Activated gamma-delta T cell treated with anti-CD3 and anti-CD28 coated beads, Interleukin-2, amount 50 U/mL, for 16 hours (primary cell): ENCODE measurements around the gene ITGBL1.

Experiments used
- DNase-seq: peaks from one replicate; pipeline ENCODE4 v3.0.0-alpha.2; 2020; ENCODE audit warnings: low read depth

ITGBL1 gene

DNA sequence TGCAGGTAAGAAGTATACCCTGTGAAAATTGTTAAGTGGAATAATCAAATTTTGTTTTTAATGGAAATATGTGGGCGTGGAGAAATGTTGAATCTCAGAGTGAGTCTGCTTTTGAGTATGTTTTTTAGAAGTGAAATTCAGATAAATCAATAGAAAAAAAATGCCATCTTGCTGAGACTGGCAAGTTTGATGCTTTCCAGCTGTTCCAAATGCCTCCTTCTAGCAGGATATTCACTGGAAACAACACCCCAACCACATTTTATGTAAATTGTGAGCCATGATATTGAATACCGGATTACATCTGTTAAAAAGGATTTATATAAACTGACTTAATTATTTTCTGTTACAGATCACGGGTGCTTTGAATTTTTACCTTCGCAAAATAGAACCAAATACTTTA is 115.4 kb downstream of the ITGBL1 start:
- DNase-seq: no peak

GRCh38 chr13:101569807-101570206 is 117.3 kb downstream of the ITGBL1 start:
- DNase-seq: no peak

GRCh38 chr13:101570410-101570809 is 117.9 kb downstream of the ITGBL1 start:
- no peak for DNase-seq

- no peak for DNase-seq
These were observed 120.0 kb downstream of the ITGBL1 start for GRCh38 chr13:101572456-101572855.

DNA sequence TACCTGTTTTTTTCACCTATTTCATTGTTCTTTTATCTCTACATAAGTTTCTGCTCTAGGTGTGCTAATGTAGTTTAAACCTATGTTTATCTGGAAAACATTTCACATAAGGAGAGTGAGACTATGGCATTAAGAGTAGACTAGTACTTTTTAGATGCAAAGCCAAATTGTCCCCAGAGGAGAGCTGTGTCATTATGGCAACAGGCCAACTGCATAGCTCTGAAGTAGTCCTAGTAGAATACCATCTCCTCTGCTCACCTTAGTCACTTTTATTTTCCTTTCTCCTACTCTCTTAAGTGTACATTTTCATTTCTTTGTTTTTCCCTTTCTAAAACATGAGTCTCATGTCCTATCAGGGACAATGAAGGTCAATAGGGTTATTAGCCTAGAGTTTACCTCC is 123.1 kb downstream of the ITGBL1 start:
- no peak for DNase-seq

DNA sequence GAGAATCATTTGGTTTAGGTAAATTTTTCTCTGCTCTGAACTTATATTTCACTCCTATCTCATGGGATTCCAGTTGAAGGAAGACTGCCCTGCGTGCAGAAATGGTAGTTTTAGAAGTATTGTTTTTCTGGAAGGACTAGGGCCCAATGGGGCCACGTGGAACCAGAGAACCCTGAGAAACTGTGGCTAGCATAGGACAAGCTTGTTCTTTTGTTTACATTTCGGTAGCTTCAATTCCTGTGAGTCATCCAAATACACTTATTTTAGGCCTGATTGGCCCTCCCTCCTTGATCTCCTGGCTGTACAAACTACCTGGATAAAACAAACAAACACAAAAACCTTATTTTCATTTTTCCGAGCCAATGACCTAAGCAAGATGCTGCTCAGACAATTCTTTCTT is 124.0 kb downstream of the ITGBL1 start:
- DNase-seq: no peak

GRCh38 chr13:101576977-101577376 is 124.5 kb downstream of the ITGBL1 start:
- DNase-seq: no peak

DNA sequence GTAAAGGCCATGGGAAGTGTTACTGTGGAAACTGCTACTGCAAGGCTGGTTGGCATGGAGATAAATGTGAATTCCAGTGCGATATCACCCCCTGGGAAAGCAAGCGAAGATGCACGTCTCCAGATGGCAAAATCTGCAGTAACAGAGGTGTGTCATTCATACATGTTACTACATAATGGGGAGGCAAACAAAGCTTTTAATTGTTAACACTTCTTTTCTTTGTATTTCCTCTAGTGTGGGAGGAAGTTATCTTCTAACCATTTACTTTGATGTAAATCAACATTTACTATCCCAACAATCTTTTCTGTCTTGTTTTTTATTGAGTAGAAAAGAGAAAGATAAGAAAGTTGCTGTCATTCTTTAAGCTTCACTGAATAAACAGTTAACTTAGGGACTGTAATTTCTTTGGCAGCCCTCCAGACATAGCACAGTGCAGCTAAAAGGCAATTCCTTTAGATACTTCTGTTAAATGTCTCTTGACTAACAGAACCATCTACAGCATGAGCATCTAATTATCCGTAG is 126.9 kb downstream of the ITGBL1 start:
- DNase-seq: no peak

GRCh38 chr13:101584331-101584730 is 131.9 kb downstream of the ITGBL1 start:
- DNase-seq: no peak

DNA sequence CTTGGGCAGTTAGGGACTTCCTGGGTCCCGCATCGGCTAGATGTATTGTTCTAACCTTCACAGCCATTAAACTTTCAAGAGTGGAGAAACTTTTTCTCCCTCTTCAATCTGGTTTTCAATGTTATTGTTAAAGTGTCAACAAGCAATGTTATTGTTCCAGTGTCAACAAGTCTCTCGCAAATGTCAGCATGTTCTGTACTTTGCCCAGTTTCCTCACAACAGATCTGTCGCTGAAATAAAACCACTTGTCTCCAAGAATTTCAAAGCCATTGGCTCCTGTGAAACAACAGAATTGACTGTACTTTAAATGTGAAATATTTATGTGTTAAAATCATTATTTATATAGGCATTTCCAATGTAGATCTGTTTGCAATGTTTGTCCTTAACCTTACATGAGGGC is 138.0 kb downstream of the ITGBL1 start:
- DNase-seq: no peak

GRCh38 chr13:101594936-101595335 is 142.5 kb downstream of the ITGBL1 start:
- DNase-seq: no peak

DNA sequence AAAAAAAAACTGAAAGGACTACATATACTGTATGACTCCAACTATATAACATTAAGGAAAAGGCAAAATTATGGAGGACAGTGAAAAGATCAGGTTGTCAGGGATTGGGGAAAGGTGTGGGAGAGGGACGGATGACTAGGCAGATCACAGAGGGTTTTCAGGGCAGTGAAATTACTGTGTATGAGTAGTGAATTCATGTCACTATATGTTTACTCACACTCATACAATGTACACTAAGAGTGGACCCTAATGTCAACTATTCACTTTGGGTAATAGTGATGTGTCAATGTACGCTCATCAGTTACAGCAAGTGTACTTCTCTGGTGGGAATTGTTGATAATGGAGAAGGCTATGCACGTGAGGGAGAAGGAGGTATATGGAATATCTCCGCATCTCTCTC is 144.3 kb downstream of the ITGBL1 start:
- DNase-seq: no peak

DNA sequence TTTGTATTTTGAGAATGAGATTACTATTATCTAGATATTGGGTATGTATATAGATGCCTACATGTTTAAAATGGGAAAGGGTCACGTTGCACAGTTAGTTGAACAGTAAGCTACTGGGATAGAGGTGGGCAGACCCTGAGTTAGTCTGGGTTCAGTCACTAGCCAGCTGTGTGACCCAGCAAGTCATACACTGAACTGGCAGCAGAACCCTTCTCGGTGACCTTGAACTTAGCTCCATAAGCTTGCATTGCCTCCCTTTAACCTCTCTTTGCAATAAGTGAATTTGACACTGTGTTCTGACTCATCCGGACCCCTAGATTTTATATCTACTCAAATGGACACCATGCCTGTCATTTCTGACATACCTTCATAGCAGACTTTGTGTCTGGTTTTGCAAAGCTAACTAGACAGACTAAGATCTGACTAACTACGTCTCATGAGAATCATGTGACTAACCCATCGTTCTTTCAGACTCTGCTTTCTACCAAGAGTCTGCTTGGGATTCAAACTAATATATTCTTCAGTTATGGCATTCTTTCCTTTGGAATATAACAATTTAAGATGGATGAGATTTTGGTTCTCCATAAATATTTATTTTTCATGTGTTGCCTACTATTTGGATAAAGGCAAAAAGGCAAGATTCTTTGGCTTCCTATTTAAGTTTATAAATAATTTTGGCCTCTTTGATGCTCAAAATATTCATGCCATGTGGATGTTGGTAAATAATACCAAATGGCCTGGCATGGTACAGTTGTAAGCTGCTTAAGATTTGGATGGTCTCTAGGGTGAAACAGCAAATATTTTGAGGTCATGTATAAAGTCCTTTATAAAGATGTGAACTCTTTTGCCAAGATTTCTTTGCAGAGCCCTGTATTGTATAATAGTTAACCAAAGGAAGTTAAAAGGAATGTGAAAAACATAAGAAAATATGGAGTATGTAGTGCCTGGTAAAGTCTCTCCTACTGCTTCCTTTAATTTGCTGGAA is 159.3 kb downstream of the ITGBL1 start:
- no peak for DNase-seq

DNA sequence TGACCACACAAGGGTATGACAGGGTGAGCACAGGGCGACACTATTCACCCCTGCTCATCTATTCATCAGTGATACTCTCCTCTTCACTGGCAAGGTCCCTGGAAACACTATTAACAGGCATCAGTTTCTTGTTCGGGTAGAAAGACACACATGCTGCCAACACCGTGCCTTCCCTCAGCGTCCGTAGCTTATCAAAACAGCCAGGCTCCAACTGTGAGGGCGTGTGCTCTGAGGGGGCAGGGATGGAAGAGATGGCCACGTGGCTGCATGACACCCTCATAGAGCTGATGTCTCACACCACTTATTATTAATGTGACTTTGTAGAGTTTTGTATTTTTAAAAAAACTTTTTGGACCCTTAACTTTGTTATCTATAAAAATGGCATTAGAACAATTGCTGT is 160.3 kb downstream of the ITGBL1 start:
- DNase-seq: no peak

- DNase-seq: no peak
These were observed 162.0 kb downstream of the ITGBL1 start for GRCh38 chr13:101614491-101614890.

- no peak for DNase-seq
These were observed 166.1 kb downstream of the ITGBL1 start for GRCh38 chr13:101618440-101619187.

DNA sequence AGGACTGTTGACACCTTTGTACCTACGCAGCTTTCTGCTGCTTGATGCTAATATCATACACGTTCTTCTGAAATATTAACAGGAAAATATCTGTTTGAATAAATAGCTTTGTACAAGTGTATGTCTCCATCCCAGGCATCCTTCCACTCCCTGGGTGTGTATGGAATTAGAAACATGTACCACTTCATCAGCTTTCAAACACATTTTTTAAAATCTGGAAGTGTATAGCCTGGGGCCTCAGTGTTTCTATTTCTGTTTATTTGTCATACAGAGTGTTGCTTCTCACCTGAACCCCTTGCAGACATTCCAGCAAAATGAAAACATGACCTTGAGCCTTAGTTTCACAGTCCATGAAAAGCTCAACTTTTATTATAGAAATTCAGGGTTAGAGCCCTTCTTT is 168.6 kb downstream of the ITGBL1 start:
- DNase-seq: no peak

- DNase-seq: no peak
These were observed 171.2 kb downstream of the ITGBL1 start for GRCh38 chr13:101623470-101624209.

DNA sequence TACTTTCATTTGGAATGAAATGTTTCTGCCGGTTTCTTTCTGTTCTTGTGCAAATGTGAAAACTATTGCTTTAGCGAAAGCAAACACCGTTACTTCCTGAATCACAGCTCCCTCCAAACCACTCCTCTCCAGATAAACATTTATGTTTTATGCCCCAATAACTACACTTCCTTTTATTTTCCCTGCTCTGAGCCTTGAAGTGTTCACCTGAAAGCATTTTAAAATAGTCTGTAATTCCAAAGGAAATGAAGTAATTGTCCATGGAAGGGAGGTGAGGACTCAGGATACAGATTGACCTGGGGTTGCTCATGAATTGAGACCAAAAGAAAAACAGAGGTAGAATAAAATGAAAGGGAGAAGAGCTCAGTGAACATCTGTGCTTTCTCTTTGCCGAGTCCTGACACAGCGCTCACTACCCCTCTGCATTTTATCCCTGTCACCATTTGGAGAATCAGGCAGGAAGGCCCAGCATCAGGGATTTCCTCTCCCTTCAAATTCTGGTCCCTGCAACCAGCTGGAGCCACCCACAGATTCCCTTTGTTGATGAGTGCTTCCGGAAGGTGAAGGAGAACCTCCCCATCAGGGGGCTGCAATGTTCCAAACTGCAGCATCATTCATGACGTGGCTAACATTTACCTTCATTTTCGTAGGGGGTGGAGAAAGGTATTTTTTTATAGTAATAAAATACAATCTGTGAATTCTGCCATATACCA is 171.9 kb downstream of the ITGBL1 start:
- DNase-seq: no peak

DNA sequence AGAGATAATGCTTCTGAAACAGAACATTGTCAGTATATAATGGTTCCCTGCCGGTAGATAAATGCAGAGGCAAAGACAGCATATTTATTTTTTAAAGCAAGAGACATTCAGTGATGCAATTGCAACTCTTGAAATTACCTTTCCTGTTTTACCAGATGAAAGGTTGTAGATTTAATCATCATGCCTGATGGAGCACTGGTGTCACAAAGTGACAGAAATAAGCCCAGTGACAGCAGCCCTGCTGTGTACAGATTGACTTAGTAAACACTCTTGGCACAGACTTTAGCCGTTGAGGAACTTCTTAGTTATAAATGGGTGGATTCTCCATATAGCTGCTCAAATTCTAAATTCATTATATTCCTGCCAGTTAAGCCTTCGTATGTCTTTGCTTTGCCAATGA is 172.5 kb downstream of the ITGBL1 start:
- DNase-seq: no peak

DNA sequence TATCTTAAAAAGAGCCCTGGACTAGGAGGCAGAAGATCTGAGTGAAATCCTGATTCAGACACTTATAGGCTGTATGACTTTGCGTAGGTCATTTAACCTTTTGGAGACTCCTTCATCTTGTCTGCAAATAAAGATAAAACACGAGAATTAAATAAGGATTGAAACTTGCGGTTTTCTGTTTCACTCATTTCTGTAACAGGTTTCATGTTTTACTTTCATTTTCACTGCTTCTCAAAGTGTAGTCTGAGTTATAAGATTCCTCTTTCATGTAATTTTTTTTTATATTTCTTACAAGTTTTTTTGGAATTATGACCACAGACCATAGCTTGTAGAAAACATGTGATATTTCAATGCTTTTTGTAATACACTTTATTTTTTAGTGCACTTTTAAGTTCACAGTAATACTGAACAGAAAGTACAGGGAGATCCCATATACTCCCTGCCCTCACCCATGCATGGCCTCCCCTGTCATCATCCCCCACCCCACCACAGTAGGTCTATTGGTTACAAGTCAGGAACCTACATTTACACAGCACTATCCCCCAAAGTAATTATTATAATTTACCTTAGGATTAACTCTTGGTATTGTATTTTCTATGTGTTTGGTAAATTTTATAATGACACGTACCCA is 174.6 kb downstream of the ITGBL1 start:
- DNase-seq: no peak
